ENCODE data around the gene PROSER3.

GRCh38 chr19:35806597-35806996 lies 48.6 kb downstream of the PROSER3 start:
- TF ChIP-seq, protein P1, sequence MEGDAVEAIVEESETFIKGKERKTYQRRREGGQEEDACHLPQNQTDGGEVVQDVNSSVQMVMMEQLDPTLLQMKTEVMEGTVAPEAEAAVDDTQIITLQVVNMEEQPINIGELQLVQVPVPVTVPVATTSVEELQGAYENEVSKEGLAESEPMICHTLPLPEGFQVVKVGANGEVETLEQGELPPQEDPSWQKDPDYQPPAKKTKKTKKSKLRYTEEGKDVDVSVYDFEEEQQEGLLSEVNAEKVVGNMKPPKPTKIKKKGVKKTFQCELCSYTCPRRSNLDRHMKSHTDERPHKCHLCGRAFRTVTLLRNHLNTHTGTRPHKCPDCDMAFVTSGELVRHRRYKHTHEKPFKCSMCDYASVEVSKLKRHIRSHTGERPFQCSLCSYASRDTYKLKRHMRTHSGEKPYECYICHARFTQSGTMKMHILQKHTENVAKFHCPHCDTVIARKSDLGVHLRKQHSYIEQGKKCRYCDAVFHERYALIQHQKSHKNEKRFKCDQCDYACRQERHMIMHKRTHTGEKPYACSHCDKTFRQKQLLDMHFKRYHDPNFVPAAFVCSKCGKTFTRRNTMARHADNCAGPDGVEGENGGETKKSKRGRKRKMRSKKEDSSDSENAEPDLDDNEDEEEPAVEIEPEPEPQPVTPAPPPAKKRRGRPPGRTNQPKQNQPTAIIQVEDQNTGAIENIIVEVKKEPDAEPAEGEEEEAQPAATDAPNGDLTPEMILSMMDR (IDR thresholded peaks at IDR 0.05; ENCODE audit: extremely low read depth in 1 of 2, insufficient read depth in 1 of 2, low read depth in 1 of 2, low read length in 2 of 2): no peak
- no peak for TF ChIP-seq POLR2AphosphoS5 (IDR thresholded peaks at IDR 0.05; ENCODE audit: insufficient read depth, low read depth, low read length)
- TF ChIP-seq POLR2A (IDR thresholded peaks at IDR 0.05; ENCODE audit: low read depth, low read length): no peak
